Thyroid gland (tissue), 4 donors: Measurements from ENCODE around the gene ZNF175. TPM values are rescaled to one million over a fixed set of nuclear protein-coding genes. Genes with fewer than 3 reads are reported as not detected.

ENCODE experiments used
- DNase-seq, 2 donors: peaks; one replicate each; pipeline ENCODE4 v3.0.0-alpha.2; 2019
- H3K27ac ChIP-seq, 3 donors: fragments of 200-600 bp; sonication (generic); 1 replicate in 2 of 3; 2 replicates in 1 of 3; pipeline ENCODE4 v1.5.1; 2016 to 2019; ENCODE audit warnings: mild to moderate bottlenecking in 1 of 3, moderate library complexity in 1 of 3
- H3K27me3 ChIP-seq: fragments of 200-600 bp; sonication (generic); one replicate; pipeline ENCODE4 v1.5.1; 2019
- H3K36me3 ChIP-seq, 2 donors: fragments of 200-600 bp; sonication (generic); one replicate each; pipeline ENCODE4 v1.5.1; 2016 to 2019
- H3K4me1 ChIP-seq, 2 donors: fragments of 200-600 bp; sonication (generic); one replicate each; pipeline ENCODE4 v1.5.1; 2017 to 2019
- H3K4me3 ChIP-seq, 3 donors: fragments of 200-600 bp; sonication (generic); replicated peaks in 1 of 3; 1 replicate in 2 of 3; 2 replicates in 1 of 3; pipeline ENCODE4 v1.5.1; 2016; ENCODE audit warnings: mild to moderate bottlenecking in 1 of 3
- H3K9me3 ChIP-seq: fragments of 200-600 bp; sonication (generic); one replicate; pipeline ENCODE4 v1.5.1; 2017
- POLR2A ChIP-seq, 2 donors: fragments of 450-650 bp; IDR thresholded peaks; one replicate each; pipeline ENCODE4 v1.6.1; 2017; ENCODE audit warnings: antibody characterized with exemption in 2 of 2, mild to moderate bottlenecking in 2 of 2, moderate library complexity in 1 of 2
- WGBS, 2 donors: methylation state at CpG; one replicate each; pipeline ENCODE4 v1.1.5; 2017; 5-methylcytosine and 5-hydroxymethylcytosine counted together
- intact Hi-C: fragments of 100-400 bp; cut with DNase I; formaldehyde crosslinking; loops from one replicate; pipeline ENCODE4 v1.15.1; 2023
- total RNA-seq, 4 donors: library from RNA; depleted of rRNA; stranded (reverse); fragments of >200 nt; gene quantifications; one replicate each; pipeline ENCODE4 v1.2.3, GENCODE V29; 2016
- TF ChIP-seq, protein P1 (sequence below), 6 experiments: fragments of 200-600 bp in 3 of 6; fragments of 450-650 bp in 3 of 6; sonication (generic) in 3 of 6; IDR thresholded peaks; one replicate each; pipeline ENCODE4 v1.5.1; 2016 to 2019; ENCODE audit warnings: antibody characterized with exemption in 6 of 6, mild to moderate bottlenecking in 2 of 6, inconsistent platforms in 1 of 6, moderate library complexity in 1 of 6

ZNF175 gene
- total RNA-seq, 4 donors from 2014 or later, result 9.0 to 12.9 (median 9.4) TPM

DNA sequence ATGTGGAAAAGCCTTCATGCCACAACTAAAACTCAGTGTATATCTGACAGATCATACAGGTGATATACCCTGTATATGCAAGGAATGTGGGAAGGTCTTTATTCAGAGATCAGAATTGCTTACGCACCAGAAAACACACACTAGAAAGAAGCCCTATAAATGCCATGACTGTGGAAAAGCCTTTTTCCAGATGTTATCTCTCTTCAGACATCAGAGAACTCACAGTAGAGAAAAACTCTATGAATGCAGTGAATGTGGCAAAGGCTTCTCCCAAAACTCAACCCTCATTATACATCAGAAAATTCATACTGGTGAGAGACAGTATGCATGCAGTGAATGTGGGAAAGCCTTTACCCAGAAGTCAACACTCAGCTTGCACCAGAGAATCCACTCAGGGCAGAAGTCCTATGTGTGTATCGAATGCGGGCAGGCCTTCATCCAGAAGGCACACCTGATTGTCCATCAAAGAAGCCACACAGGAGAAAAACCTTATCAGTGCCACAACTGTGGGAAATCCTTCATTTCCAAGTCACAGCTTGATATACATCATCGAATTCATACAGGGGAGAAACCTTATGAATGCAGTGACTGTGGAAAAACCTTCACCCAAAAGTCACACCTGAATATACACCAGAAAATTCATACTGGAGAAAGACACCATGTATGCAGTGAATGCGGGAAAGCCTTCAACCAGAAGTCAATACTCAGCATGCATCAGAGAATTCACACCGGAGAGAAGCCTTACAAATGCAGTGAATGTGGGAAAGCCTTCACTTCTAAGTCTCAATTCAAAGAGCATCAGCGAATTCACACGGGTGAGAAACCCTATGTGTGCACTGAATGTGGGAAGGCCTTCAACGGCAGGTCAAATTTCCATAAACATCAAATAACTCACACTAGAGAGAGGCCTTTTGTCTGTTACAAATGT is 16.4 kb downstream of the ZNF175 start:
- Histone ChIP-seq H3K9me3 (no peaks in the 10 kb centered on the region), H3K27me3 (no peaks in the 10 kb centered on the region), H3K4me3 (no peak overlapping the region), H3K36me3 (peaks cover 12 to 24% of the 10 kb centered on the region in 2 donors), H3K4me1 (no peaks in the 10 kb centered on the region), H3K27ac (no peak overlapping the region)
- intact Hi-C loops, result no loop called here
- DNase-seq, result no peak
- 96 to 97% methylated on average over 9 of the region's 9 CpGs for WGBS, 2 donors
- TF ChIP-seq, protein P1, sequence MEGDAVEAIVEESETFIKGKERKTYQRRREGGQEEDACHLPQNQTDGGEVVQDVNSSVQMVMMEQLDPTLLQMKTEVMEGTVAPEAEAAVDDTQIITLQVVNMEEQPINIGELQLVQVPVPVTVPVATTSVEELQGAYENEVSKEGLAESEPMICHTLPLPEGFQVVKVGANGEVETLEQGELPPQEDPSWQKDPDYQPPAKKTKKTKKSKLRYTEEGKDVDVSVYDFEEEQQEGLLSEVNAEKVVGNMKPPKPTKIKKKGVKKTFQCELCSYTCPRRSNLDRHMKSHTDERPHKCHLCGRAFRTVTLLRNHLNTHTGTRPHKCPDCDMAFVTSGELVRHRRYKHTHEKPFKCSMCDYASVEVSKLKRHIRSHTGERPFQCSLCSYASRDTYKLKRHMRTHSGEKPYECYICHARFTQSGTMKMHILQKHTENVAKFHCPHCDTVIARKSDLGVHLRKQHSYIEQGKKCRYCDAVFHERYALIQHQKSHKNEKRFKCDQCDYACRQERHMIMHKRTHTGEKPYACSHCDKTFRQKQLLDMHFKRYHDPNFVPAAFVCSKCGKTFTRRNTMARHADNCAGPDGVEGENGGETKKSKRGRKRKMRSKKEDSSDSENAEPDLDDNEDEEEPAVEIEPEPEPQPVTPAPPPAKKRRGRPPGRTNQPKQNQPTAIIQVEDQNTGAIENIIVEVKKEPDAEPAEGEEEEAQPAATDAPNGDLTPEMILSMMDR (IDR thresholded peaks at IDR 0.05), result no peak
- TF ChIP-seq POLR2A (IDR thresholded peaks at IDR 0.05), result no peak

DNA sequence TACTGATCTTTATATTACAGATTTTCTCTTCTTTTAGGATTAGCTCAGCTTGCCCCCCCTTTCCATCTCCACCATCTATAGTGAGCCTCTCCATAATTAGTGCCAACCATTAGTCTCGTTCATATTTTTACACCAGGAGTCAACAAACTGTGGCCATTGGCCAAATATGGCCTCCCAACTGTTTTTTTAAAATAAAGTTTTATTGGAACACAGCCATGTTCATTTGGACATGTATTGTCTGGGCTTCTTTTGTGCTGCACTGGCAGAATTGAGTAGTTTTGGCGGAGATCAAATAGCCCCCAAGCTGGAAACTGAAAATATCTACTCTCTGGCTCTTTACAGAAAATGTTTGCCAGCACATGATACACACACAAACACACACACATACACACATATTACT is 18.4 kb downstream of the ZNF175 start:
- 96 to 97% methylated on average over 2 of the region's 2 CpGs for WGBS, 2 donors
- Histone ChIP-seq H3K27me3 (no peaks in the 10 kb centered on the region), H3K4me3 (no peak overlapping the region), H3K4me1 (peaks cover 8 to 9% of the 10 kb centered on the region in 2 donors), H3K27ac (no peak overlapping the region), H3K36me3 (peaks cover 12 to 16% of the 10 kb centered on the region in 2 donors), H3K9me3 (no peaks in the 10 kb centered on the region)
- intact Hi-C loops, result no loop called here
- no peak for DNase-seq
- TF ChIP-seq POLR2A (IDR thresholded peaks at IDR 0.05), result no peak
- TF ChIP-seq, protein P1 (IDR thresholded peaks at IDR 0.05), result no peak

GRCh38 chr19:51590441-51590840 is 19.4 kb downstream of the ZNF175 start:
- peaks cover 8 to 9% of the 10 kb centered on the region in 2 donors for H3K4me1 ChIP-seq
- no peaks in the 10 kb centered on the region for H3K27me3 ChIP-seq
- peaks cover 12 to 16% of the 10 kb centered on the region in 2 donors for H3K36me3 ChIP-seq
- no peak overlapping the region for H3K27ac ChIP-seq
- H3K9me3 ChIP-seq, result no peaks in the 10 kb centered on the region
- TF ChIP-seq POLR2A (IDR thresholded peaks at IDR 0.05), result no peak
- TF ChIP-seq, protein P1 (IDR thresholded peaks at IDR 0.05), result no peak
- no peak for DNase-seq
- intact Hi-C loops, result no loop called here
- 91 to 97% methylated on average over 2 to 3 of the region's 3 CpGs for WGBS, 2 donors
- H3K4me3 ChIP-seq, result no peak overlapping the region

DNA sequence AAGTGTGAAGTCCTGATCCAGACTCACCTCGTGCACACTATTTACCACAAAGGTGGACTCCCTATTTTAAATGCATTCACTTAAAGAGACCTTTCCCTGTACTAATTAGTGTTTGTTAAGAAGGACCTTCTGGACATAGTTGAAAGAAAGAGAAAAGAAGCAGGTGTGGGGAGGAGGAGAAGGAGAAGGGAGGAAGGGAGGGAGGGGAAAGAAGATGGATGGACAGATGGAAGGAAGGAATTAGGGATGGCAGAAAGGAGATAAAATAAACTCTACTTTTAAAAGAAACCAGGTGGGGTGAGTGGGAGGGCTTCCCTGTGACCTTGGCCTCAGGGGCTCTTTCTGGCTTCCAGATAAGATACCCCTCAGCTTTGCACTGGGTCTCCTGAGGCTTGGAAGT is 21.4 kb downstream of the ZNF175 start:
- TF ChIP-seq, protein P1 (IDR thresholded peaks at IDR 0.05), result no peak
- no peak for TF ChIP-seq POLR2A (IDR thresholded peaks at IDR 0.05)
- Histone ChIP-seq H3K27me3 (no peaks in the 10 kb centered on the region), H3K4me3 (no peak overlapping the region), H3K27ac (no peak overlapping the region), H3K9me3 (no peaks in the 10 kb centered on the region), H3K36me3 (peaks cover under 1 to 5% of the 10 kb centered on the region in 2 donors), H3K4me1 (peaks cover 8 to 9% of the 10 kb centered on the region in 2 donors)
- WGBS, 2 donors, result 82 to 86% methylated on average over 1 of the region's 1 CpG
- intact Hi-C loops, result no loop called here
- DNase-seq, result no peak
